HepG2 (cell line): ENCODE measurements around the gene CTTNBP2NL. TPM values are rescaled to one million over a fixed set of nuclear protein-coding genes. Genes with fewer than 3 reads are reported as not detected.

Experiments used
- MTA1 ChIP-seq: sonication (generic); formaldehyde crosslinking; IDR thresholded peaks from 2 replicates; pipeline ENCODE4 v1.4.0; 2020; ENCODE audit warnings: missing genetic modification reagents, mild to moderate bottlenecking, borderline replicate concordance
- PAXIP1 ChIP-seq: sonication (generic); formaldehyde crosslinking; conservative IDR thresholded peaks from 2 replicates; pipeline ENCODE4 v1.4.0; 2020; ENCODE audit warnings: mild to moderate bottlenecking, missing genetic modification reagents, moderate library complexity
- SOX6 ChIP-seq, 2 experiments: fragments of 450-650 bp in 1 of 2; sonication (generic) in 1 of 2; formaldehyde crosslinking in 1 of 2; IDR thresholded peaks; 2 replicates each; pipeline versions ENCODE4 v1.4.0 to v1.6.1; 2017 to 2020; ENCODE audit warnings: antibody characterized with exemption in 1 of 2, mild to moderate bottlenecking in 1 of 2, missing genetic modification reagents in 1 of 2
- ZBTB21 ChIP-seq: sonication (generic); formaldehyde crosslinking; IDR thresholded peaks from 2 replicates; pipeline ENCODE4 v1.4.0; 2020; ENCODE audit warnings: missing genetic modification reagents
- ZMYM4 ChIP-seq: sonication (generic); formaldehyde crosslinking; IDR thresholded peaks from 2 replicates; pipeline ENCODE4 v1.8.1; 2023; ENCODE audit warnings: mild to moderate bottlenecking, missing genetic modification reagents
- ZNF253 ChIP-seq: sonication (generic); formaldehyde crosslinking; IDR thresholded peaks from 2 replicates; pipeline ENCODE4 v1.8.0; 2022; ENCODE audit warnings: mild to moderate bottlenecking, missing genetic modification reagents, borderline replicate concordance
- ZNF263 ChIP-seq: sonication (generic); formaldehyde crosslinking; IDR thresholded peaks from 2 replicates; pipeline ENCODE4 v1.4.0; 2020; ENCODE audit warnings: missing genetic modification reagents
- ZNF850 ChIP-seq: sonication (generic); formaldehyde crosslinking; conservative IDR thresholded peaks from 2 replicates; pipeline ENCODE4 v1.9.0; 2021; ENCODE audit warnings: mild to moderate bottlenecking, missing genetic modification reagents
- polyA plus RNA-seq, 8 experiments: library from polyadenylated mRNA; depleted of rRNA in 3 of 8; stranded (reverse) in 7 of 8; unstranded in 1 of 8; fragments of >200 nt; fragmentation: Illumina TruSeq in 4 of 8; extraction: Trizol in 4 of 8; gene quantifications; 2 replicates each; pipeline versions ENCODE4 v1.2.1 to v1.2.3, GENCODE V29; 2011 to 2016; ENCODE audit warnings: low read depth in 4 of 8, missing spikeins in 1 of 8, mixed read lengths in 1 of 8; ENCODE audit not compliant: insufficient read depth in 1 of 8
- total RNA-seq, 5 experiments: library from RNA; depleted of rRNA; stranded (reverse); fragments of >200 nt; fragmentation: Illumina TruSeq; extraction: Trizol; gene quantifications; 2 replicates each; pipeline ENCODE4 v1.2.3, GENCODE V29; 2016; ENCODE audit warnings: low read depth in 1 of 5
- TF ChIP-seq, protein P1 (sequence below): sonication (generic); formaldehyde crosslinking; IDR thresholded peaks from 2 replicates; pipeline ENCODE4 v1.4.0; 2020; ENCODE audit warnings: missing genetic modification reagents
- TF ChIP-seq, protein P2 (sequence below): IDR thresholded peaks from 2 replicates; pipeline ENCODE4 v1.4.0; 2020; ENCODE audit warnings: mild to moderate bottlenecking, missing genetic modification reagents
- TF ChIP-seq, protein P3 (sequence below): sonication (generic); formaldehyde crosslinking; IDR thresholded peaks from 2 replicates; pipeline ENCODE4 v1.8.1; 2022; ENCODE audit warnings: low read depth, mild to moderate bottlenecking, missing genetic modification reagents

CTTNBP2NL gene
- total and polyA plus RNA-seq, 2 of the 13 experiments (the other 11 are each of a cell fraction or from before 2014, with no cell fraction given): 2.1 to 4.1 TPM

DNA sequence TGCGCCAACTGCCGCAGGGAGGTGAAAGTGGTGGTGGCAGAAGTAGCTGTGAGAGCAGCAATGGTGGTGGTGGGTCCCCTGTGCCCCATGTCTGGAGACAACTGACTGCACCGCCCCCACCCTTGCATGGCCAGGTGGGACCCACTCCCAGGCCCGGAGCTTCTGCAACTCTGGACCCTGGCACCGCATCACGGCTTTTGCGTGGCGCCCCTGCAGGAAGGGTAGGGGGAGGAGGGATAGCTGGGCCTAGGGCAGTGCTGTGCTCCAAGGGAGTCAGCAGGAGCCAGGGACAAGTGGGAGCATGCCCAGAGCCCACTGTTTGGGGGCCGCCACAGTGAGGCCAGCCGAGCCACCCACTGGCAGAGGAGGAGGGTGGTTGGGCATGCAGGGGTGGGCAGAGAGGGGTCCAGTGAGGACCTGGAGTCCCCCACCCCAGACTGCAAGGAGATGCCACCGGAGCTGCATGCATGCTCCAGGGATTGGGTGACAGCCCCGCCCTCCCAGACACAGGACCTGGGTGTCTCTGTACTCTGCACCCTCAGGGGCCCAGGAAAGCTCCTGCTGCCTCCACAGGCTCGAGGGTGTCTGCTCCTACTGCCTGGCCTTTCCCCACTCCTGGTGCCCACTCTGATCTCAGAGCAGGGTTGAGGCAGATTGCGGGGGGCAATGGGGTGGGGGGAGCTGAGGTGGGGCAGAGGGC is 9.8 kb upstream of the CTTNBP2NL start (continued):
- TF ChIP-seq, protein P1, sequence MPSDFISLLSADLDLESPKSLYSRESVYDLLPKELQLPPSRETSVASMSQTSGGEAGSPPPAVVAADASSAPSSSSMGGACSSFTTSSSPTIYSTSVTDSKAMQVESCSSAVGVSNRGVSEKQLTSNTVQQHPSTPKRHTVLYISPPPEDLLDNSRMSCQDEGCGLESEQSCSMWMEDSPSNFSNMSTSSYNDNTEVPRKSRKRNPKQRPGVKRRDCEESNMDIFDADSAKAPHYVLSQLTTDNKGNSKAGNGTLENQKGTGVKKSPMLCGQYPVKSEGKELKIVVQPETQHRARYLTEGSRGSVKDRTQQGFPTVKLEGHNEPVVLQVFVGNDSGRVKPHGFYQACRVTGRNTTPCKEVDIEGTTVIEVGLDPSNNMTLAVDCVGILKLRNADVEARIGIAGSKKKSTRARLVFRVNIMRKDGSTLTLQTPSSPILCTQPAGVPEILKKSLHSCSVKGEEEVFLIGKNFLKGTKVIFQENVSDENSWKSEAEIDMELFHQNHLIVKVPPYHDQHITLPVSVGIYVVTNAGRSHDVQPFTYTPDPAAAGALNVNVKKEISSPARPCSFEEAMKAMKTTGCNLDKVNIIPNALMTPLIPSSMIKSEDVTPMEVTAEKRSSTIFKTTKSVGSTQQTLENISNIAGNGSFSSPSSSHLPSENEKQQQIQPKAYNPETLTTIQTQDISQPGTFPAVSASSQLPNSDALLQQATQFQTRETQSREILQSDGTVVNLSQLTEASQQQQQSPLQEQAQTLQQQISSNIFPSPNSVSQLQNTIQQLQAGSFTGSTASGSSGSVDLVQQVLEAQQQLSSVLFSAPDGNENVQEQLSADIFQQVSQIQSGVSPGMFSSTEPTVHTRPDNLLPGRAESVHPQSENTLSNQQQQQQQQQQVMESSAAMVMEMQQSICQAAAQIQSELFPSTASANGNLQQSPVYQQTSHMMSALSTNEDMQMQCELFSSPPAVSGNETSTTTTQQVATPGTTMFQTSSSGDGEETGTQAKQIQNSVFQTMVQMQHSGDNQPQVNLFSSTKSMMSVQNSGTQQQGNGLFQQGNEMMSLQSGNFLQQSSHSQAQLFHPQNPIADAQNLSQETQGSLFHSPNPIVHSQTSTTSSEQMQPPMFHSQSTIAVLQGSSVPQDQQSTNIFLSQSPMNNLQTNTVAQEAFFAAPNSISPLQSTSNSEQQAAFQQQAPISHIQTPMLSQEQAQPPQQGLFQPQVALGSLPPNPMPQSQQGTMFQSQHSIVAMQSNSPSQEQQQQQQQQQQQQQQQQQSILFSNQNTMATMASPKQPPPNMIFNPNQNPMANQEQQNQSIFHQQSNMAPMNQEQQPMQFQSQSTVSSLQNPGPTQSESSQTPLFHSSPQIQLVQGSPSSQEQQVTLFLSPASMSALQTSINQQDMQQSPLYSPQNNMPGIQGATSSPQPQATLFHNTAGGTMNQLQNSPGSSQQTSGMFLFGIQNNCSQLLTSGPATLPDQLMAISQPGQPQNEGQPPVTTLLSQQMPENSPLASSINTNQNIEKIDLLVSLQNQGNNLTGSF (CRISPR knock-in tag): no peak
- TF ChIP-seq, protein P2, sequence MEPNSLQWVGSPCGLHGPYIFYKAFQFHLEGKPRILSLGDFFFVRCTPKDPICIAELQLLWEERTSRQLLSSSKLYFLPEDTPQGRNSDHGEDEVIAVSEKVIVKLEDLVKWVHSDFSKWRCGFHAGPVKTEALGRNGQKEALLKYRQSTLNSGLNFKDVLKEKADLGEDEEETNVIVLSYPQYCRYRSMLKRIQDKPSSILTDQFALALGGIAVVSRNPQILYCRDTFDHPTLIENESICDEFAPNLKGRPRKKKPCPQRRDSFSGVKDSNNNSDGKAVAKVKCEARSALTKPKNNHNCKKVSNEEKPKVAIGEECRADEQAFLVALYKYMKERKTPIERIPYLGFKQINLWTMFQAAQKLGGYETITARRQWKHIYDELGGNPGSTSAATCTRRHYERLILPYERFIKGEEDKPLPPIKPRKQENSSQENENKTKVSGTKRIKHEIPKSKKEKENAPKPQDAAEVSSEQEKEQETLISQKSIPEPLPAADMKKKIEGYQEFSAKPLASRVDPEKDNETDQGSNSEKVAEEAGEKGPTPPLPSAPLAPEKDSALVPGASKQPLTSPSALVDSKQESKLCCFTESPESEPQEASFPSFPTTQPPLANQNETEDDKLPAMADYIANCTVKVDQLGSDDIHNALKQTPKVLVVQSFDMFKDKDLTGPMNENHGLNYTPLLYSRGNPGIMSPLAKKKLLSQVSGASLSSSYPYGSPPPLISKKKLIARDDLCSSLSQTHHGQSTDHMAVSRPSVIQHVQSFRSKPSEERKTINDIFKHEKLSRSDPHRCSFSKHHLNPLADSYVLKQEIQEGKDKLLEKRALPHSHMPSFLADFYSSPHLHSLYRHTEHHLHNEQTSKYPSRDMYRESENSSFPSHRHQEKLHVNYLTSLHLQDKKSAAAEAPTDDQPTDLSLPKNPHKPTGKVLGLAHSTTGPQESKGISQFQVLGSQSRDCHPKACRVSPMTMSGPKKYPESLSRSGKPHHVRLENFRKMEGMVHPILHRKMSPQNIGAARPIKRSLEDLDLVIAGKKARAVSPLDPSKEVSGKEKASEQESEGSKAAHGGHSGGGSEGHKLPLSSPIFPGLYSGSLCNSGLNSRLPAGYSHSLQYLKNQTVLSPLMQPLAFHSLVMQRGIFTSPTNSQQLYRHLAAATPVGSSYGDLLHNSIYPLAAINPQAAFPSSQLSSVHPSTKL (CRISPR knock-in tag): 0 out of 2 replicates have a peak, but pooled peaks have one; percentile 17
- TF ChIP-seq ZNF263 (CRISPR knock-in tag) (peak; percentile 33; the same call in 1 of the 2 replicates), PAXIP1 (CRISPR knock-in tag) (peak; percentile 69), ZMYM4 (CRISPR knock-in tag) (no peak), ZNF850 (no peak), MTA1 (CRISPR knock-in tag) (peak; percentile 70; the same call in 1 of the 2 replicates), SOX6 (IDR thresholded peaks at IDR 0.05) (no peak), SOX6 (CRISPR knock-in tag; IDR thresholded peaks at IDR 0.05) (no peak), ZBTB21 (no peak), ZNF253 (CRISPR knock-in tag) (no peak)
- TF ChIP-seq, protein P3, sequence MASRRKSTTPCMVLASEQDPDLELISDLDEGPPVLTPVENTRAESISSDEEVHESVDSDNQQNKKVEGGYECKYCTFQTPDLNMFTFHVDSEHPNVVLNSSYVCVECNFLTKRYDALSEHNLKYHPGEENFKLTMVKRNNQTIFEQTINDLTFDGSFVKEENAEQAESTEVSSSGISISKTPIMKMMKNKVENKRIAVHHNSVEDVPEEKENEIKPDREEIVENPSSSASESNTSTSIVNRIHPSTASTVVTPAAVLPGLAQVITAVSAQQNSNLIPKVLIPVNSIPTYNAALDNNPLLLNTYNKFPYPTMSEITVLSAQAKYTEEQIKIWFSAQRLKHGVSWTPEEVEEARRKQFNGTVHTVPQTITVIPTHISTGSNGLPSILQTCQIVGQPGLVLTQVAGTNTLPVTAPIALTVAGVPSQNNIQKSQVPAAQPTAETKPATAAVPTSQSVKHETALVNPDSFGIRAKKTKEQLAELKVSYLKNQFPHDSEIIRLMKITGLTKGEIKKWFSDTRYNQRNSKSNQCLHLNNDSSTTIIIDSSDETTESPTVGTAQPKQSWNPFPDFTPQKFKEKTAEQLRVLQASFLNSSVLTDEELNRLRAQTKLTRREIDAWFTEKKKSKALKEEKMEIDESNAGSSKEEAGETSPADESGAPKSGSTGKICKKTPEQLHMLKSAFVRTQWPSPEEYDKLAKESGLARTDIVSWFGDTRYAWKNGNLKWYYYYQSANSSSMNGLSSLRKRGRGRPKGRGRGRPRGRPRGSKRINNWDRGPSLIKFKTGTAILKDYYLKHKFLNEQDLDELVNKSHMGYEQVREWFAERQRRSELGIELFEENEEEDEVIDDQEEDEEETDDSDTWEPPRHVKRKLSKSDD (CRISPR knock-in tag): no peak
